ENCODE data around the gene JUND. TPM values are rescaled to one million over a fixed set of nuclear protein-coding genes. Genes with fewer than 3 reads are reported as not detected.

JUND gene
- total RNA-seq, 1 donor from 2014 or later = 266 TPM

DNA sequence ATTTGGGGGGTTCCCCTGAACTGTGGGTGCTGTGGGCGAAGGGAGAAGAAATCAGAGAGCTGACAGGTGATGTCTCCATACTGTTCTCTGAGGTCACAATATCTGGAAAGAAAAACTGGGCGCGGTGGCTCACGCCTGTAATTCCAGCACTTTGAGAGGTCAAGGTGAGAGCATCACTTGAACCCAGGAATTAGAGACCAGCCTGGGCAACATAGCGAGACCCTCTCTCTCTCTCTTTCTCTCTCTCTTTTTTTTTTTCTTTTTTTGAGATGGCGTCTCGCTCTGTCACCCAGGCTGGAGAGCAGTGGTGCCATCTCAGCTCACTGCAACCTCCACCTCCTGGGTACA, 29.1 kb downstream of the JUND start:
- no peak overlapping the region for H3K4me3 ChIP-seq (ENCODE audit: low read depth, low read length)
- DNase-seq (ENCODE audit: low read depth) = no peak
- TF ChIP-seq, protein P1, sequence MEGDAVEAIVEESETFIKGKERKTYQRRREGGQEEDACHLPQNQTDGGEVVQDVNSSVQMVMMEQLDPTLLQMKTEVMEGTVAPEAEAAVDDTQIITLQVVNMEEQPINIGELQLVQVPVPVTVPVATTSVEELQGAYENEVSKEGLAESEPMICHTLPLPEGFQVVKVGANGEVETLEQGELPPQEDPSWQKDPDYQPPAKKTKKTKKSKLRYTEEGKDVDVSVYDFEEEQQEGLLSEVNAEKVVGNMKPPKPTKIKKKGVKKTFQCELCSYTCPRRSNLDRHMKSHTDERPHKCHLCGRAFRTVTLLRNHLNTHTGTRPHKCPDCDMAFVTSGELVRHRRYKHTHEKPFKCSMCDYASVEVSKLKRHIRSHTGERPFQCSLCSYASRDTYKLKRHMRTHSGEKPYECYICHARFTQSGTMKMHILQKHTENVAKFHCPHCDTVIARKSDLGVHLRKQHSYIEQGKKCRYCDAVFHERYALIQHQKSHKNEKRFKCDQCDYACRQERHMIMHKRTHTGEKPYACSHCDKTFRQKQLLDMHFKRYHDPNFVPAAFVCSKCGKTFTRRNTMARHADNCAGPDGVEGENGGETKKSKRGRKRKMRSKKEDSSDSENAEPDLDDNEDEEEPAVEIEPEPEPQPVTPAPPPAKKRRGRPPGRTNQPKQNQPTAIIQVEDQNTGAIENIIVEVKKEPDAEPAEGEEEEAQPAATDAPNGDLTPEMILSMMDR (conservative IDR thresholded peaks at IDR 0.05; ENCODE audit: low read depth, low read length) = no peak

DNA sequence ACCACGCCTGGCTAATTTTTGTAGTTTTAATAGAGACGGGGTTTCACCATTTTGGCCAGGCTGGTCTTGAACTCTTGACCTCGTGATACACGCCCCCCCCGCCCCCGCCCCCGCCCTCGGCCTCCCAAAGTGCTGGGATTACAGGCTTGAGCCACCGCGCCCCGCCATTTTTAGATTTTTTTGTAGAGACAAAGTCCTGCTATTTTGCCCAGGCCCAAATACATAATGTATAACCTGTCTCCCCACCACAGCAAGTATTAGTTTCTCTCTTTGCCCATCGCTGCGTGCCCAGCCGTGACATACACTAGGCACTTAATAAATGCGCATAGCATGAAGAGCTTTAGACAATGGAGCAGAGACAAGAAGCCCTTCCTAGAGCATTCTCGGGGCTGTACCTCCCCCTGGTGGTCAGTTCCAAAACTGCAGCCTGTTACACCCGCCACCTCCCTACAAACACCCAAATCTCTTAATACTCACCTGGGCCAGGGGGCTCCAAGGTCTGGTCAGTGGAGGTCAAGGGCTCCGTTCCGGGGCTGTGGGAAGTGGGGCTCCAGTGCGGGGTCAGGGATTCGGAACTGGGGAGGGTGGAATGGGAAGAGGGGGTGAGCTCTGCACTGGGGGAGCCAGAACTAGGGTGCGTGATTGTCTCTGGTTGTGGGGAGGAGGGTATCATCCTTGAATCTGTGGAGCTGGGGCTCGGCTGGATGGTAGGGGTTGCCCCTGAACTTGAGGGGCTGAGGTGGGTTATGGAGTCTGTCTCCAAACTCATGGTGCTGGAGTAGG, 29.6 kb downstream of the JUND start:
- TF ChIP-seq, protein P1 (conservative IDR thresholded peaks at IDR 0.05; ENCODE audit: low read depth, low read length) = peak; percentile 91
- no peak for DNase-seq (ENCODE audit: low read depth)
- H3K4me3 ChIP-seq (ENCODE audit: low read depth, low read length) = no peak overlapping the region

DNA sequence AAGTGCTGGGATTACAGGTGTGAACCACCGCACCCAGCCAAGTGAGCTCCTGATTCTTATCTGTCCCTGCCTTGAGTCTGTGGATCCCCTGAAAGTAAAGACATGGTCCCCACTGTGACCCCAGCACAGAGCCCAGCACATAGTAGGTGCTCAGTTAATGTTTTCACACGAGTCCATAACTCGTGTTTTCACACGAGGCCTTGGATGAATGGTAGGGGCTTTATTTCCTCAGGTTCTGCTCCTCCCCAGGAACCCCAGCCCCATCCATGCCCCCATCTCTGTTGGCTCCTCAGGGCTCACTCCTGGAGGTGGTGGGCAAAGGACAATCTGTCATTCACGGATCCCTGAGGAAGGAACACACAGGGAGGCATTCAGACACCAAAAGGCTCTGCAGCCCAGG, 31.6 kb downstream of the JUND start:
- H3K4me3 ChIP-seq (ENCODE audit: low read depth, low read length) = no peak overlapping the region
- TF ChIP-seq, protein P1 (conservative IDR thresholded peaks at IDR 0.05; ENCODE audit: low read depth, low read length) = no peak
- DNase-seq (ENCODE audit: low read depth) = no peak

DNA sequence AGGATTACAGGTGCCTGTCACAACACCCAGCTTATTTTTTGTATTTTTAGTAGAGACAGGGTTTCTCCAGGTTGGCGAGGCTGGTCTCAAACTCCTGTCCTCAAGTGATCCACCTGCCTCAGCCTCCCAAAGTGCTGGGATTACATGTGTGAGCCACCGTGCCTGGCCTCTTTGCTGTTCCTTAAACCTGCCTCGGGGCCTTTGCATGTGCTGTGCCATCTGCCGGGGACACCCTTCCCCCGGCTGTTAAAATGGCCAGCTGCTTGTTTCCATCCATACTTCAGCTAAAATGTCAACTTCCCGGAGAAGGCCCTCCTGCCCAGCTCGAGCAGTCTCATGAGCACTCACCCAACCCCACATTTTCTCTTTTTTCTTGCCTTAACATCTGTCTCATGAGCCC, 36.1 kb downstream of the JUND start:
- H3K4me3 ChIP-seq (ENCODE audit: low read depth, low read length) = no peak overlapping the region
- DNase-seq (ENCODE audit: low read depth) = no peak
- TF ChIP-seq, protein P1 (conservative IDR thresholded peaks at IDR 0.05; ENCODE audit: low read depth, low read length) = no peak

DNA sequence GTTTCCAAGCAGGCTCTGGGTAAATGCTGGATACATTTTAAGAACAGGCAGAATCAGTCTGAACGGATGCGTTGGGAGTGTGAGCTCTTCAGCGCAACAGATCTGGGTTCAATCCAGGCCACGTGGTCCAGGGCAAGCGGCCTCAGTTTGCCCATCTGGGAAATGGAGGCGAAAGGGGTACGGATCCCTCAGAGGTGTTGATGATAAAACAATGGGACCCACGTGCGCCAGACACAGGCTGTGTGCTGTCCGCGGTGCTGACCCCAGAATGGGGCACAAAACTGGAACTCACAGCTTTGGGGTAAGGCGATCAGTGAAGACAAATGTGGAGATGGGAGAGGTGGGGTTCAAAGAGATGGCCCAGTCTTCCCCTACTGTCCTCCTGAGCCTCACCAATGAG, 42.1 kb downstream of the JUND start:
- TF ChIP-seq, protein P1 (conservative IDR thresholded peaks at IDR 0.05; ENCODE audit: low read depth, low read length) = no peak
- no peak overlapping the region for H3K4me3 ChIP-seq (ENCODE audit: low read depth, low read length)
- DNase-seq (ENCODE audit: low read depth) = no peak

DNA sequence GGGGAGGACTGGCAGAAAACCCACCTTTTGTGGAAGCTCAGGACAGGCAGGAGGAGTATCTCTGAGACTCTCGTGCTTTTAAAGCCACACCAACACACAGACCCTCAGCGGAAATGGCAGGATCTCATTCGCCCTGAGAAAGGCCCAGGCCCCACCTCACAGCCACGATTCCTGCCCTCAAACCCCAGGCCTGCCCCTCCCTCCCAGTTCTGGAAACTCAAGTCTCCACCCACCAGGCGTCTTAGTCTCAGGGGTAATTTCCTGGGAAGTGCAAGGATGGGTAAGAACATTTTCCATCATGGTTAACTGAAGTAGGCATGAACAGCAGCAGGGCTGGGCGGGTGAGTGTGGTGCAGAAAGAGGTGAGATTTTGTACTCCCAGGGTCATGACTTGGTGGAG, 47.2 kb downstream of the JUND start:
- TF ChIP-seq, protein P1 (conservative IDR thresholded peaks at IDR 0.05; ENCODE audit: low read depth, low read length) = no peak
- DNase-seq (ENCODE audit: low read depth) = no peak
- H3K4me3 ChIP-seq (ENCODE audit: low read depth, low read length) = no peak overlapping the region

DNA sequence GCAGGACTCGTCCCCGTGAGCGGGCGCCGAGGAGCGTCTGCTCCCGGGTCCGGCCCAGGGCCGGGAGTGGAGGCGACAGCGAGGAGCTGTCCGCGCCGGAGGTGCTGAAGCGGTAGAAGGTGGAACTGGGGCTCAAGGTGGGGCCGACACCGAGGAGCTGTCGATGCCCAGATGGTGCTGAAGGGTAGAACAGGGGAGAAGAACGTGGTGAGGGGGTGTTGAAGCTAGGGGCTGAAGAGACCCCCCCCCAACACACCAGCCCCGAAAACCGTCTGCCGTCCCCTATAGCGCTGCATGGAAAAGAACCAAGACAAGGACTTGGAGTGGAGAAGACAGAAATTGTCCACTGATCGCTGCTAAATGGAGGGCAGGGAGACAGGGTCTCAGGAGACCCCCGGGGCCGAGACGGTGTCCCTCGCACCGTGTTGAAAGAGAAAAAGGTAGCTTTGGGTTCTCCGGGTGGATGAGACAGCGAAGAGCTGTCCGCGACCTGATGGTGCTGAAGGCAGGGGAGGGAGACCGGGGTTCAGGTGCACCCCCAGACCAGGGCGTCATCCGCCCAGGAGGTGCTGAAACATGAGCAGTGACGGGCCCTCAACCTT, 48.1 kb downstream of the JUND start:
- no peak for DNase-seq (ENCODE audit: low read depth)
- TF ChIP-seq, protein P1 (conservative IDR thresholded peaks at IDR 0.05; ENCODE audit: low read depth, low read length) = no peak
- no peak overlapping the region for H3K4me3 ChIP-seq (ENCODE audit: low read depth, low read length)

Data from epithelial cell of proximal tubule (primary cell).